IPS DF 19.7 (cell line): ENCODE measurements around the gene TMEM39B.
"Not testable (repeated sequence)": the region's sequence is repeated elsewhere in the genome, so short reads cannot be mapped to it uniquely, and the experiment has no call there.

Experiments
- DNase-seq: peaks from one replicate; pipeline ENCODE4 v3.0.0-alpha.2; 2013; ENCODE audit warnings: low read depth, low spot score

Gene TMEM39B

GRCh38 chr1:32111789-32112188 lies 39.0 kb downstream of the TMEM39B start:
- no peak for DNase-seq

- DNase-seq, result no peak
Measured at GRCh38 chr1:32112806-32113375, 40.2 kb downstream of the TMEM39B start.

- DNase-seq, result not testable (repeated sequence)
Measured at GRCh38 chr1:32113436-32113835, 40.7 kb downstream of the TMEM39B start.

GRCh38 chr1:32114420-32114819 lies 41.7 kb downstream of the TMEM39B start:
- DNase-seq, result no peak

- DNase-seq, result no peak
Measured at GRCh38 chr1:32115496-32115895, 42.8 kb downstream of the TMEM39B start.

GRCh38 chr1:32116531-32116930 lies 43.8 kb downstream of the TMEM39B start:
- DNase-seq, result no peak

- DNase-seq, result no peak
Measured at GRCh38 chr1:32122151-32122550, 49.4 kb downstream of the TMEM39B start.

GRCh38 chr1:32123361-32123760 lies 50.6 kb downstream of the TMEM39B start:
- not testable (repeated sequence) for DNase-seq

GRCh38 chr1:32125313-32125712 lies 52.6 kb downstream of the TMEM39B start:
- no peak for DNase-seq

GRCh38 chr1:32126770-32127169 lies 54.0 kb downstream of the TMEM39B start:
- DNase-seq, result no peak

GRCh38 chr1:32127409-32128198 lies 54.9 kb downstream of the TMEM39B start:
- no peak for DNase-seq

GRCh38 chr1:32128479-32128878 lies 55.7 kb downstream of the TMEM39B start:
- DNase-seq, result no peak

- DNase-seq, result no peak
Measured at GRCh38 chr1:32128964-32129363, 56.2 kb downstream of the TMEM39B start.

GRCh38 chr1:32133950-32134280 lies 61.2 kb downstream of the TMEM39B start:
- DNase-seq, result not testable (repeated sequence)

- DNase-seq, result no peak
Measured at GRCh38 chr1:32137111-32137510, 64.4 kb downstream of the TMEM39B start.

GRCh38 chr1:32138965-32139364 lies 66.2 kb downstream of the TMEM39B start:
- no peak for DNase-seq

- no peak for DNase-seq
Measured at GRCh38 chr1:32142446-32143301, 69.9 kb downstream of the TMEM39B start.

- not testable (repeated sequence) for DNase-seq
Measured at GRCh38 chr1:32143302-32143695, 70.6 kb downstream of the TMEM39B start.

GRCh38 chr1:32144033-32144432 lies 71.3 kb downstream of the TMEM39B start:
- no peak for DNase-seq

- not testable (repeated sequence) for DNase-seq
Measured at GRCh38 chr1:32147799-32148198, 75.1 kb downstream of the TMEM39B start.

- no peak for DNase-seq
Measured at GRCh38 chr1:32150847-32151246, 78.1 kb downstream of the TMEM39B start.

GRCh38 chr1:32151319-32151787 lies 78.6 kb downstream of the TMEM39B start:
- DNase-seq, result no peak
